MV-4-11 (cell line): Measurements from ENCODE around the gene CTNNA3.

Source experiments
- DNase-seq: peaks from one replicate; lab custom pipeline; 2025; lab: John Stamatoyannopoulos, UW

Gene CTNNA3

DNA sequence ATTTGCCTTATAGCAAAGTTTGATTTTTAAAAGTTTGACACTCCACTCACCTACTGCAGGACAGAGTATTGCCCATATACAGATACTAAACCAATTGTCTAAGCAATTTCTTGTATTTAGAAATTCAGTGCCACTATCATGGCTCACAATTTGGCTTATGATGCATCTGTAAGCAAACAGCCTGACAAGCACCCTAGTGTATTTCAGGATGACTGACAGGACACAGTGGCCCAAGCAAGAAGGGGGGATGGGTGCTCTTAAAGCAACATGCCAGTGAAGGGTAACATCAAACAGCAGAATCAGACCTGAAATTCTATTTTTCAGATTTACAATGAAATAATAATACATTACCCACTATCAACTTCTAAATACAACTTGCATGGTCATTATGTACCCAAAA lies 30.5 kb downstream of the CTNNA3 start:
- no peak for DNase-seq

GRCh38 chr10:67664942-67665341 lies 31.1 kb downstream of the CTNNA3 start:
- no peak for DNase-seq

GRCh38 chr10:67663449-67664087 lies 32.4 kb downstream of the CTNNA3 start:
- DNase-seq = no peak

GRCh38 chr10:67662415-67662814 lies 33.6 kb downstream of the CTNNA3 start:
- DNase-seq = no peak

DNA sequence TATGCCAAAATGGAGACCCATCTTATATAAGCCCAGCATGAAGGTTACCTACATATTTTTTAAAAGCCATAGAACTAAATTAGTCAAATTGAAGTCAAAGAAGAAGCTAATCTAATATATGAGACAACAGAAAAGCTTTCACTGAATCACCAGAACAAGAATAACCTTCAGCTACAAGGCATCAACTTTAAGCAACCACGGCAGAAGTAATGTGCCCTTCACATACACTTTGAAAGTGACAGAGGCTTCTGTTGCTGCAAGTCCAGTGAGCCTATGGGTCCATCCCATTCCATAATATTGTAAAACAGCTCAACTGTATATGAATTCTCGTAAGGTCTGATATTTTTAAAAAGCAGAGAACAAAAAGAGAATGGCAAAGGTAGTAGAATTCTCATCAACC lies 36.5 kb downstream of the CTNNA3 start:
- no peak for DNase-seq

- DNase-seq = no peak
Observed at GRCh38 chr10:67657775-67658174, 38.2 kb downstream of the CTNNA3 start.

GRCh38 chr10:67650558-67650957 lies 45.4 kb downstream of the CTNNA3 start:
- DNase-seq = no peak

- no peak for DNase-seq
Observed at GRCh38 chr10:67648613-67649229, 47.3 kb downstream of the CTNNA3 start.

DNA sequence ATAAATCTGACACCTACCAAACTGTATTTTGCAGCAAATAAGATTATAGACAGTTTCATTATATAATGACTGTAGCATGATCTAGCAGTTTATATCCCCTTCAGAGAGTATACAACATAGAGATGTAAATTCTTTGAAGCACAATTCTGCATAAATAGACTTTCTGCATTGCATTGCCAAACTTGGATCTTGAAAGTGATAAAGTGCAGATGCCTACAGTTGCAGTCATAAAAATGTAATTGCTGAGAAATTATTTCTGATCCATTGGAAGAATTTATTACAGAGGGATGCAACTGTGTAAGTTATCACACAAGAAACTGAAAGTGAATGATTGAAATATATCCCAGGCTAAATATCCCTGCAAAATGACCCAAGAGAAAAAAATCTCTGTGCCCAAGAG lies 65.1 kb downstream of the CTNNA3 start:
- DNase-seq = no peak

DNA sequence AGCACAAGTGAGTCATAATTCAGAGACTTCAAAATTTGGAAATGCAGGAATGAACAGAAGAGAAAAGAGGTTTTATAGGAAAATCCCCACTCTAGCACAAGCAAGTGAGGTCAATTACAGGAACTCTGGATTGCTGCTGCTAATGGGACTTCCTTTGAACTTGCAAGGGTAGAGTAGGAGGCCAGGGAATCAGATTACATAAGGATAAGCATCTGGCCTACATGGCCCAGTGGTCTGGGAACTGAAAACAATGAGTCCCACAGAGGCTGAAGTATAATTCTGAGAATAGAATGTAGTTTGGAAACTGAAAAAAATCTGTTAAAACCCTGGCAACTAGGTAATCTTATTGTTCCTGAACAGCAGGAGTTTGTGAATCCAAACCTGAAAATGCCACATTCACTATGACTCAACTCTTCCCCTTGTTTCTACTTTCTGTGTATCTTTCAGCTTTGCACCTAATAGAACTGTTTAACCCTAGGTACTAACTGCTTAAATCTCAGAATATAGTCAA lies 66.5 kb downstream of the CTNNA3 start:
- no peak for DNase-seq

- DNase-seq = no peak
Observed at GRCh38 chr10:67622984-67623383, 73.0 kb downstream of the CTNNA3 start.

DNA sequence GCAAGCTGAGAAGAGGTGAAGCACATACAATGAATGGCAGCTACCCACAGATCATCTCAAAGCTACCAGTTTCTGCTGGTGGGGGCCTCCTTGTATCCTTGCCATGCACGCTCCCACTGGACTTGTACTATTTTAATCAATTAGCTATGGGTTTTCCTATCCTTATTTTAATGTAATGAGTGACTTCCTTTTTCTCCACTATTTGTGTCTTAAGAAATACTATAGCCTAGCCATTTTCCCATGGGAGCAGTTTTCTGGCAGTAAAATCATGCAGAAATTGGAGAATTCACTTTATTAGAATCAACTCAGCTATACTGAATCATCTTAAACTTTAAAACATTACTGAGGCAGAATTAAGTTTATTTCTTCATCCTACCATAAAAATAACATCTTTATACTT lies 73.5 kb downstream of the CTNNA3 start:
- no peak for DNase-seq

- no peak for DNase-seq
Observed at GRCh38 chr10:67621834-67622233, 74.2 kb downstream of the CTNNA3 start.

DNA sequence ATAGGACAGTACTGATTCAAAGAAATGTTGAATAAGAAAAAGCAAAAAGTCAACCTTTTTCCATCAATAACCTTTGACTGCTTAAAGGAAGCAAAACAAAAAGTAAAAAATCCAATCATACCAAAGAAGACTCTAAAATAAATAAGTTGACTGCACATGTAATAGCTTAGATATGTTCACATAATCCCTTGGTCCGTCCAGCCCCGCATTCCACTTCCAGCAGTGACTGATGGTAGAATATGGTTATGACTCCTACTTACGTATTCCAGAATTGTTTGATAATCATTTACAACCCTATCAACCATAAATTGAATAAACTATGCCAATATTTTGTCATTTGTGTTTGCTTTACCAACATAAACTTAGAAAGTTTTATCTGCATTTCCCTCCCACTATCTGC lies 77.9 kb downstream of the CTNNA3 start:
- DNase-seq = no peak

GRCh38 chr10:67612577-67613537 lies 83.1 kb downstream of the CTNNA3 start:
- no peak for DNase-seq

DNA sequence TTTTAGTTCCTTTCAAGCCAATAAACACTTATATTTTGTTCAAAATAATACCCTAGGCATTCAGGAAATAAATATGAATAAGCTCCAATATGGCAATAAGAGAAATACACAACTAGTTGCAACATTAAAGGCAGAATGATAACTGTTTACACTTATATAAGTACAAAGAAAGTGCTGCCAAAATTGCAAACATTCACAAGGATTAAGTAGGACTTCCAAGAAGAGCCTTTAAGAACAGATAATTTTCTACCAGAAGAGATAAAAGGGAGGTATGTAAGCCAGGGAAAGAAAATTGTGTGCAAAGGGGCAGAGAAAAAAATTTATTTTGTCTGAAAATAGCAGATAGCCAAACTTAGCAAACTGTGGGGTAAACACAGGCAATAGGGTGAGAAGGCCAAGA lies 83.8 kb downstream of the CTNNA3 start:
- no peak for DNase-seq

- DNase-seq = no peak
Observed at GRCh38 chr10:67609996-67610793, 85.8 kb downstream of the CTNNA3 start.

- DNase-seq = no peak
Observed at GRCh38 chr10:67608001-67608400, 88.0 kb downstream of the CTNNA3 start.

DNA sequence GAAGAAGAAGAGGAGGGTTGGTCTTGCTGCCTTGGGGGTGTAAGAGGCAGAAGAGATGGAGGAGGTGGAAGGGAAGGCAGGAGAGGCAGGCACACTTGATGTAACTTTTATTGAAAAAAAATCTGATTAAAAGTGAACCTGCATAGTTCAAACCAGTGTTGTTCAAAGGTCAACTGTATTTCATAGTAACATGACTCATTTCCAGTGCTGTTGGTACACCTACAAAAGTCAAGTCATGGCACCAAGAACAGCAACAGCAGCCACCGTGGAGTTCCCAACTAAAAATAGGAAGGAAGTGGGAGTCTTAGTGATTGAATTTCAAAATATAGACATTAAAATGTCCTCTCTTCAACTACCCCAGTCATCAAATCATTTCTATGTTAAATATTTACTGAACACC lies 88.5 kb downstream of the CTNNA3 start:
- DNase-seq = no peak

- no peak for DNase-seq
Observed at GRCh38 chr10:67606572-67606971, 89.4 kb downstream of the CTNNA3 start.

- DNase-seq = no peak
Observed at GRCh38 chr10:67603701-67604100, 92.3 kb downstream of the CTNNA3 start.

DNA sequence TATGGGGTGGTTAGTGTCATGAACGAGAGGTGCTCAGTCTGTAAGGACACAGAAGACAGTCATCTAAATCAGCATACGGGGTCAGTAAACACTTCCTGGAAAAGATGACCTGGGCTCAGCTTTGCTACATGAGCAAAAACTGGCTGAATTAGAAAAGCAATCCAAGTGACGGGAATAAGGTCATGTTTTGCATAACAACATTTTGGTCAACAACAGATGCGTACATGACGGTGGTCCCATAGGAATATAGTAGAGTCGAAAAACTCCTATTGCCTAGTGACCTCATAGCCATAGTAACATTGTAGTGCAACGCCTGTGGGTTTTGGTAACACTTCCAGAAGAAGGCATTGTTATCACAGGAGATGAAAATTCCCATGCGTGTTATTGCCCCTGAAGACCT lies 92.9 kb downstream of the CTNNA3 start:
- DNase-seq = no peak
